Ishikawa (cell line): Measurements from ENCODE around the gene POLR2I.

Experiments
- CEBPB ChIP-seq: IDR thresholded peaks from 2 replicates; pipeline ENCODE4 v1.6.1; 2012
- EGR1 ChIP-seq: IDR thresholded peaks from 2 replicates; pipeline ENCODE4 v1.6.1; 2012
- MAX ChIP-seq: IDR thresholded peaks from 2 replicates; pipeline ENCODE4 v1.6.1; 2012
- NFIC ChIP-seq: IDR thresholded peaks from 2 replicates; pipeline ENCODE4 v1.6.1; 2012
- TAF1 ChIP-seq: IDR thresholded peaks from 2 replicates; pipeline ENCODE4 v1.6.1; 2012; ENCODE audit warnings: low read depth, mild to moderate bottlenecking
- TEAD4 ChIP-seq: IDR thresholded peaks from 2 replicates; pipeline ENCODE4 v1.6.1; 2012
- USF1 ChIP-seq: IDR thresholded peaks from 2 replicates; pipeline ENCODE4 v1.6.1; 2012
- YY1 ChIP-seq: IDR thresholded peaks from 2 replicates; pipeline ENCODE4 v1.6.1; 2012; ENCODE audit warnings: low read depth
- ZBTB7A ChIP-seq: IDR thresholded peaks from 2 replicates; pipeline ENCODE4 v1.6.1; 2012; ENCODE audit warnings: low read depth
- TF ChIP-seq, protein P1 (sequence below): IDR thresholded peaks from 2 replicates; pipeline ENCODE4 v1.6.1; 2012; ENCODE audit warnings: low read depth, mild to moderate bottlenecking

Gene POLR2I

DNA sequence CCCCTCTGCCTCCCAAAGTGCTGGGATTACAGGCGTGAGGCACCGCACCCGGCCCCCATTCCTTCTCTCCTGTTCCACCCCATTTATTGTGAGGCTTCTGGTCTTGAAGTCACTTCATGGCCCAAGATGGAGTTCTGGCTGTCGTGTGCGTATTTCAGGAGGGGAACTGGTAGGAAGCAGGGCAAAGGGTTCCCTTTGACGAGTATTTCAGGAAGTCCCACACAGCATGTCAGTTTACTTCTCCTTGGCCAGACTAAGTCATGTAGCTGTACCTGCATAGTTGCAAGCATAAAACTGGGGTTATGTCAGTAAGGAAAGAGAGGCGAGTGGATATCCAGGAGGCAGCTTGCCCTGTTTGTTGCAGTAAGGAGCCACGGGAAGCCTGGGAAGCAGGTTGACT, 49.8 kb downstream of the POLR2I start:
- no peak for TF ChIP-seq USF1
- TF ChIP-seq ZBTB7A = no peak
- no peak for TF ChIP-seq TEAD4
- TF ChIP-seq, protein P1, sequence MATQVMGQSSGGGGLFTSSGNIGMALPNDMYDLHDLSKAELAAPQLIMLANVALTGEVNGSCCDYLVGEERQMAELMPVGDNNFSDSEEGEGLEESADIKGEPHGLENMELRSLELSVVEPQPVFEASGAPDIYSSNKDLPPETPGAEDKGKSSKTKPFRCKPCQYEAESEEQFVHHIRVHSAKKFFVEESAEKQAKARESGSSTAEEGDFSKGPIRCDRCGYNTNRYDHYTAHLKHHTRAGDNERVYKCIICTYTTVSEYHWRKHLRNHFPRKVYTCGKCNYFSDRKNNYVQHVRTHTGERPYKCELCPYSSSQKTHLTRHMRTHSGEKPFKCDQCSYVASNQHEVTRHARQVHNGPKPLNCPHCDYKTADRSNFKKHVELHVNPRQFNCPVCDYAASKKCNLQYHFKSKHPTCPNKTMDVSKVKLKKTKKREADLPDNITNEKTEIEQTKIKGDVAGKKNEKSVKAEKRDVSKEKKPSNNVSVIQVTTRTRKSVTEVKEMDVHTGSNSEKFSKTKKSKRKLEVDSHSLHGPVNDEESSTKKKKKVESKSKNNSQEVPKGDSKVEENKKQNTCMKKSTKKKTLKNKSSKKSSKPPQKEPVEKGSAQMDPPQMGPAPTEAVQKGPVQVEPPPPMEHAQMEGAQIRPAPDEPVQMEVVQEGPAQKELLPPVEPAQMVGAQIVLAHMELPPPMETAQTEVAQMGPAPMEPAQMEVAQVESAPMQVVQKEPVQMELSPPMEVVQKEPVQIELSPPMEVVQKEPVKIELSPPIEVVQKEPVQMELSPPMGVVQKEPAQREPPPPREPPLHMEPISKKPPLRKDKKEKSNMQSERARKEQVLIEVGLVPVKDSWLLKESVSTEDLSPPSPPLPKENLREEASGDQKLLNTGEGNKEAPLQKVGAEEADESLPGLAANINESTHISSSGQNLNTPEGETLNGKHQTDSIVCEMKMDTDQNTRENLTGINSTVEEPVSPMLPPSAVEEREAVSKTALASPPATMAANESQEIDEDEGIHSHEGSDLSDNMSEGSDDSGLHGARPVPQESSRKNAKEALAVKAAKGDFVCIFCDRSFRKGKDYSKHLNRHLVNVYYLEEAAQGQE = no peak
- TF ChIP-seq TAF1 = no peak
- no peak for TF ChIP-seq NFIC
- TF ChIP-seq MAX = no peak
- no peak for TF ChIP-seq YY1
- TF ChIP-seq CEBPB = no peak
- no peak for TF ChIP-seq EGR1
